ENCODE data around the gene ARHGEF28. TPM values are rescaled to one million over a fixed set of nuclear protein-coding genes. Genes with fewer than 3 reads are reported as not detected.

ARHGEF28 gene
- total and polyA plus RNA-seq, 2 donors (not counting 1 experiment from before 2014, with no cell fraction given), result not detected

DNA sequence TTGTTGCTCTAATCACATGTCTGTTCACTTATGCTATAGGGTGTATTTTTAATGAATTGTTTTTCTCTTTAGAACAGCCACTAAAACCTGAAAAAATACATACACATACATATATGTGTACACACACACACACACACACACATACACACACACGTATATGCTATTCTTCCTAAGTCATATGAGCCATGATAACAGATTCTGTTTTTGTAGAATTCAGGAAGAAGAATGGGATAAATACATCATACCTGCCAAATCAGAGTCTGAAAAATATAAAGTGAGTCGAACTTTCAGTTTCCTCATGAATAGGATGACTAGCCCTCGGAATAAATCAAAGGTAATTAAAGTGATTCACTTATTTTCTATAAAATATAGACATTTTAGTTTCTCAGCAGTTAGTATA lies 231.4 kb downstream of the ARHGEF28 start:
- H3K9ac ChIP-seq (ENCODE audit: low read length), result no peak overlapping the region
- intact Hi-C loops (cut with micrococcal nuclease), result no loop called here
- H3K36me3 ChIP-seq (replicated peaks in 1 of 2; ENCODE audit: control extremely low read depth in 1 of 2, control insufficient read depth in 1 of 2, extremely low read depth in 1 of 2, insufficient read depth in 2 of 2, low read length in 1 of 2), result no peaks in the 10 kb centered on the region
- ChIA-PET CTCF (no interaction called here), POLR2A (no interaction called here)
- H3K4me2 ChIP-seq (replicated peaks; ENCODE audit: low read depth, low read length, poor library complexity, severe bottlenecking), result no peak overlapping the region
- H3K4me1 ChIP-seq (ENCODE audit: control insufficient read depth in 2 of 2, insufficient read depth in 2 of 2, low read length in 2 of 2), result no peaks in the 10 kb centered on the region
- DNase-seq (no peak), ATAC-seq (ENCODE audit: low read depth) (no peak)
- H3K27me3 ChIP-seq (replicated peaks in 1 of 4; ENCODE audit: control extremely low read depth in 1 of 4, control insufficient read depth in 3 of 4, insufficient read depth in 4 of 4, low read length in 3 of 4), result no peaks in the 10 kb centered on the region
- H2AFZ ChIP-seq (ENCODE audit: insufficient read depth, low read depth, low read length, poor library complexity, severe bottlenecking), result no peak overlapping the region
- TF ChIP-seq, protein P1, sequence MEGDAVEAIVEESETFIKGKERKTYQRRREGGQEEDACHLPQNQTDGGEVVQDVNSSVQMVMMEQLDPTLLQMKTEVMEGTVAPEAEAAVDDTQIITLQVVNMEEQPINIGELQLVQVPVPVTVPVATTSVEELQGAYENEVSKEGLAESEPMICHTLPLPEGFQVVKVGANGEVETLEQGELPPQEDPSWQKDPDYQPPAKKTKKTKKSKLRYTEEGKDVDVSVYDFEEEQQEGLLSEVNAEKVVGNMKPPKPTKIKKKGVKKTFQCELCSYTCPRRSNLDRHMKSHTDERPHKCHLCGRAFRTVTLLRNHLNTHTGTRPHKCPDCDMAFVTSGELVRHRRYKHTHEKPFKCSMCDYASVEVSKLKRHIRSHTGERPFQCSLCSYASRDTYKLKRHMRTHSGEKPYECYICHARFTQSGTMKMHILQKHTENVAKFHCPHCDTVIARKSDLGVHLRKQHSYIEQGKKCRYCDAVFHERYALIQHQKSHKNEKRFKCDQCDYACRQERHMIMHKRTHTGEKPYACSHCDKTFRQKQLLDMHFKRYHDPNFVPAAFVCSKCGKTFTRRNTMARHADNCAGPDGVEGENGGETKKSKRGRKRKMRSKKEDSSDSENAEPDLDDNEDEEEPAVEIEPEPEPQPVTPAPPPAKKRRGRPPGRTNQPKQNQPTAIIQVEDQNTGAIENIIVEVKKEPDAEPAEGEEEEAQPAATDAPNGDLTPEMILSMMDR (IDR thresholded peaks at IDR 0.05), result no peak
- TF ChIP-seq EZH2 (IDR thresholded peaks at IDR 0.05; ENCODE audit: borderline replicate concordance, insufficient read depth, low read depth, low read length, poor library complexity, severe bottlenecking), result no peak
- no peak overlapping the region for H3K27ac ChIP-seq (ENCODE audit: low read length in 2 of 2)
- Mint-ChIP-seq H3K4me1 (no peaks in the 10 kb centered on the region), H3K27me3 (peaks cover 7% of the 10 kb centered on the region), H3K4me3 (no peak overlapping the region), H3K9me3 (ENCODE audit: insufficient read depth) (no peaks in the 10 kb centered on the region), H3K27ac (no peak overlapping the region)
- no peaks in the 10 kb centered on the region for H4K20me1 ChIP-seq (ENCODE audit: control insufficient read depth, insufficient read depth, low read length, poor library complexity, severe bottlenecking)
- H3K4me3 ChIP-seq (ENCODE audit: control extremely low read depth in 1 of 5, extremely low read depth in 1 of 5, insufficient read depth in 1 of 5, low read depth in 2 of 5, low read length in 4 of 5), result no peak overlapping the region
- no peaks in the 10 kb centered on the region for H3K79me2 ChIP-seq (ENCODE audit: control insufficient read depth, insufficient read depth, low read length)
- no CpG with 5 or more reads among the region's 3 CpGs for WGBS (ENCODE audit: insufficient coverage)
- no peaks in the 10 kb centered on the region for H3K9me3 ChIP-seq (ENCODE audit: control extremely low read depth in 1 of 3, control insufficient read depth in 2 of 3, insufficient read depth in 1 of 3, low read length in 2 of 3)

- Histone ChIP-seq H3K4me1 (ENCODE audit: control insufficient read depth in 2 of 2, insufficient read depth in 2 of 2, low read length in 2 of 2) (no peaks in the 10 kb centered on the region), H3K27me3 (replicated peaks in 1 of 4; ENCODE audit: control extremely low read depth in 1 of 4, control insufficient read depth in 3 of 4, insufficient read depth in 4 of 4, low read length in 3 of 4) (no peaks in the 10 kb centered on the region), H3K9me3 (ENCODE audit: control extremely low read depth in 1 of 3, control insufficient read depth in 2 of 3, insufficient read depth in 1 of 3, low read length in 2 of 3) (no peaks in the 10 kb centered on the region), H3K4me3 (ENCODE audit: control extremely low read depth in 1 of 5, extremely low read depth in 1 of 5, insufficient read depth in 1 of 5, low read depth in 2 of 5, low read length in 4 of 5) (no peak overlapping the region), H3K27ac (ENCODE audit: low read length in 2 of 2) (no peak overlapping the region), H3K79me2 (ENCODE audit: control insufficient read depth, insufficient read depth, low read length) (no peaks in the 10 kb centered on the region), H3K36me3 (replicated peaks in 1 of 2; ENCODE audit: control extremely low read depth in 1 of 2, control insufficient read depth in 1 of 2, extremely low read depth in 1 of 2, insufficient read depth in 2 of 2, low read length in 1 of 2) (no peaks in the 10 kb centered on the region), H3K9ac (ENCODE audit: low read length) (no peak overlapping the region), H3K4me2 (replicated peaks; ENCODE audit: low read depth, low read length, poor library complexity, severe bottlenecking) (no peak overlapping the region), H2AFZ (ENCODE audit: insufficient read depth, low read depth, low read length, poor library complexity, severe bottlenecking) (no peak overlapping the region), H4K20me1 (ENCODE audit: control insufficient read depth, insufficient read depth, low read length, poor library complexity, severe bottlenecking) (no peaks in the 10 kb centered on the region)
- Mint-ChIP-seq H3K4me3 (no peak overlapping the region), H3K9me3 (ENCODE audit: insufficient read depth) (no peaks in the 10 kb centered on the region), H3K27ac (no peak overlapping the region), H3K4me1 (no peaks in the 10 kb centered on the region), H3K27me3 (peaks cover 7% of the 10 kb centered on the region)
- ATAC-seq (ENCODE audit: low read depth) (no peak), DNase-seq (no peak)
- TF ChIP-seq EZH2 (IDR thresholded peaks at IDR 0.05; ENCODE audit: borderline replicate concordance, insufficient read depth, low read depth, low read length, poor library complexity, severe bottlenecking), result no peak
- TF ChIP-seq, protein P1 (IDR thresholded peaks at IDR 0.05), result no peak
- ChIA-PET CTCF (no interaction called here), POLR2A (no interaction called here)
- 100% methylated on average over 1 of the region's 4 CpGs for WGBS (ENCODE audit: insufficient coverage)
- intact Hi-C loops (cut with micrococcal nuclease), result no loop called here
Observed at GRCh38 chr5:73858054-73858453, 232.1 kb downstream of the ARHGEF28 start.

Measured in B cell (primary cell).